GM18505 (cell line): ENCODE data around the gene OLFM1.

Source experiments
- ATAC-seq: cut with Tn5 transposase; IDR thresholded peaks from one replicate; pipeline ENCODE4 v1.9.1; 2021; ENCODE audit not compliant: unreplicated experiment
- POLR2A ChIP-seq: IDR thresholded peaks from 4 replicates; pipeline ENCODE4 v1.6.1; 2011; ENCODE audit warnings: borderline replicate concordance; ENCODE audit not compliant: insufficient read depth, insufficient read length; ENCODE audit errors: extremely low read depth

OLFM1 gene

GRCh38 chr9:135083831-135084230 lies 3.6 kb upstream of the OLFM1 start:
- no peak for ATAC-seq
- TF ChIP-seq POLR2A: no peak

- TF ChIP-seq POLR2A: no peak
- no peak for ATAC-seq
Measured at GRCh38 chr9:135084262-135084661, 3.2 kb upstream of the OLFM1 start.

- ATAC-seq: no peak
- no peak for TF ChIP-seq POLR2A
Measured at GRCh38 chr9:135084881-135085760, 2.3 kb upstream of the OLFM1 start.

- TF ChIP-seq POLR2A: no peak
- ATAC-seq: no peak
Measured at GRCh38 chr9:135085830-135086546, 1.5 kb upstream of the OLFM1 start.

DNA sequence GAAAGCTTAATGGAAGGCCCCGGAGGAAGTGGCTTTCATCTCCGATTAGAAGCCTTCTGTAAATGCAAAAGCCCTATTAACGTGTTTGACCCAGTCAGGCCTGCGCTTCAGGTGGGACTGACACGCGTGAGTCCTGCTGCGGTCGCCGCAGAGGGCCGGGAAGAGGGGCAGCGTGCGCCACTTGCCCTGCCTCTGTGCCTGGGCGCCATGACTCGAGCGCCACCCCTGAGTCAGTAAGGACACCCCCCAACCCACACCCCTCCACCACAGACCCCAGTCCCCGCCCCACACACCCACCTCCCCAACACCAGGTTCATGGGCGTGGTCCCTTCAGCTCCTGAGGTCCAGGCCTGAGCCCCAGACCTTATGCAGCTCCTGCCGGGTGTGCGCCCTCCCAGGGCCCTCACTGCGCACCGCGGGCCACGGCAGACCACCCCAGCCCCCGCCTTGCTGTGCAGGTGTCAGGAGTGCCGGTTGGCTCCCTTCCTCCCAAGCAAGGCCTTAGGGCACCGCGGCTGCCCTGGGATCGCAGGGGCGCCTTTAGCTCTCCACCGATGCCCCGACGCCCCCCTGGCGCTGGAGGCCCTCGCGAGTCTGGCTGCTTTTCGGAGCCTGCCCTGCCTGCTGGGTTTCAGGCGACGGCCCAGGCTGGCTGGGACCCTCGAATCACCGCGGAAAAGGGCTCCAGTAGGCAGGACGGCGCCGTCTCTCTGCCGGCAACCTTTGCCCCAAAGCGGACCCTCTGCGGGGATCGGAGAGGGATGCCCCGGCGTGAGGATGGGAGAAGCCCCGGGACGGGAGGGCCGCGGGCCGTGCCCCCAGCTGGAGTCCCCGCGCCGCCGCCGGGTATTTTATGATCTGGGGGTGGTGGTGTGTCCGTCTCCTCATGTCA lies 625 bp upstream of the OLFM1 start:
- ATAC-seq: no peak

GRCh38 chr9:135087899-135088347 lies 455 bp downstream of the OLFM1 start:
- ATAC-seq: no peak
- TF ChIP-seq POLR2A: no peak

More for the DNA sequence above, 625 bp upstream of the OLFM1 start:
- TF ChIP-seq POLR2A: no peak

DNA sequence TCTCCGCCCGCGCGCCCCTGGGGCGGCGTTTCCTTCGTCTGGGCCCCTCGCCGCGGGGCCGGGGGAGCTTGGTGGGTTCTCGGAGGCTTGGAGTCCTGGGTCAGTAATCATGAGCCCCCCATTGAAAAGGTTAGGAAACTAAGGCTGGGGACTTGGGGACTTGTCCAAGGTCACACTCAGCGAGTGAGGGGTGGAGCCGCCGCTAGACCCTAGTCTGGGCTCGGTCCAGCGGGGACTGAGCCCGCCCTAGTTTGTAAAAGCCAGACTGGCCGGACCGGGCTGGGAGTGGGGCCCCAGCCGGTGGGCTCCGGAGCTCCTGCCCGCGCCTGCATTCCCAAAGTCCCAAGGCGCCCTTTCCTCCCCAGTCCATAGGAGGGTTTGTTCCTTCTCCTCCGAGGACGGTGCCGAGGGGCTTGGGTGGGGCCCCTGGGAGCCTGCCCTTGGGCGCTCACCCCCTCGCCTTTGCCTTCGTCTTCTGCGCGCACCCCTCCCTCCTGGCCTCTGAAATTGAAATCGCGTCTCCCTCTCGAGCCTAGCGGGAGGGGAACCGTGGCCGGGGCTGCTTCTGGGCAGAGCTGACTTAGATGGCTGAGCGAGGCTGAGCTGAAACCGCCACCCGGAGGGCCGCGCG lies 995 bp downstream of the OLFM1 start:
- no peak for TF ChIP-seq POLR2A
- no peak for ATAC-seq

DNA sequence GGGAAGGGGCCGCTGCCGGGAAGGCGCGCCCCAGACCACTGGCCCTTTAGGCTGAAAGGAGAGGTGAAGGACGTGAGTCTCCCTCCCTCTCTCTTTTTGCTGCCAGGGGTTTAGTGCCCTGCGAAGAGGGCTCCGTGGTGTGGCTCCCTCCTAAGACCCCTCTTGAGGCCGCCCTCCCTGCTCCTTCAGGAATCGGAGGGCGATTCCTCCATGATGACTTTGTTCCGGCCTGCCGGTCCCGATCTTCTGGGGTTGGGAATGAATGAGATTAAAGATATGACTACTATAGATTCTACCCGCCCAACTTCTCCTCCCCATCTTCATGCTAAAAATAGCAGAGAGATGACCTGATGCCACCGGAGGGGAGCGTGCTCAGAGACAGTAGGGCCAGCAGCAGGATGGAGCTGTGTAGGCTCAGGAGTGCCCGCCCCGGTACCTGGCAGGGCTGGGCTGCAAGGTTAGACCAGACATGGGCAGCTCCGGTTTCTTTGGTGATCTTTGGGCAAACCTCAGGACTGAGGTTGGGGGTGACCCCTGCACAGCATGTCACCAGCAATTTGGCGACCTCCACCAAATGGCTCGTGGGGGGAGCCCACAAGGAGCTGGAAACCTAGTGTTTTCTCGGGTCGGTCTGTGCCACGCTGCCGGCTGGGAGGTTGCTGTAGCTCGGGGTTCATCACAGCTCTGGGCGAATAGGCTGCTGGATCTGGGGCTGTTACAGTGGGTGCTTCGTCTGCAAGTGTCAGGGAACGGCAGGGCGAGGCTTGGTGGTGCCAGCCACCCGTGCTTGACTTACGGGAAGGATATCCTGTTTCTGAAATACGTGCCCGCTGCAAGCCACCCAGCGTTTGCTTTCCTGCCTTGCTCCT lies 1.7 kb downstream of the OLFM1 start:
- no peak for ATAC-seq
- TF ChIP-seq POLR2A: no peak

- ATAC-seq: no peak
- TF ChIP-seq POLR2A: no peak
Measured at GRCh38 chr9:135090081-135090480, 2.6 kb downstream of the OLFM1 start.

DNA sequence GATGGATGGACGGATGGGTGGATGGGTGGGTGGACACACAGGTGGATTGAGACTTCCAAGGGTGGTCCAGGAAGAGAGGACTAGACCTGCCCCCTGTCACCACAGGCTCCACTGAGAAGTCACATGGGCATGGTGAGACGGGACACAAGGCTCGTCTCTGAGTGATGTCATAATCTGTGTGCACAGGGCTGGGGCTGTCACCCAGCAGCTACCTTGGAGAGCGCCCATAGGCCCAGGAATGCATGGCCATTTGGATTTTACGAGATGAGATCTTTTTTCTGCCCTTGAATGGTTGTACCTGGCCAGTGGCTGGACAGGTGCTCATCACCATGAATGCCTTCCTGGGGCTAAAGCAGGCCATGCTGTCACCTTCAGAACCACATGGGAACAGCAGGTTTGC lies 3.1 kb downstream of the OLFM1 start:
- no peak for ATAC-seq
- no peak for TF ChIP-seq POLR2A

DNA sequence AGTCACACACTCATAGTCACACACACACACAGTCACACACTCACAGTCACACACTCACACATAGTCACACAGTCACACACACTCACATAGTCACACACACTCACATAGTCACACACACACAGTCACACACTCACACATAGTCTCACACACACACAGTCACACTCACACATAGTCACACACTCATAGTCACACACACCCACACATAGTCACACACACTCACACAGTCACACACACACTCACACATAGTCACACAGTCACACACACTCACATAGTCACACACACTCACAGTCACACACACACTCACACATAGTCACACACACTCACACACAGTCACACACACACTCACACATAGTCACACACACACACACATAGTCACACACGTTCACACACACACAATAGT lies 4.1 kb downstream of the OLFM1 start:
- no peak for ATAC-seq
- no peak for TF ChIP-seq POLR2A

DNA sequence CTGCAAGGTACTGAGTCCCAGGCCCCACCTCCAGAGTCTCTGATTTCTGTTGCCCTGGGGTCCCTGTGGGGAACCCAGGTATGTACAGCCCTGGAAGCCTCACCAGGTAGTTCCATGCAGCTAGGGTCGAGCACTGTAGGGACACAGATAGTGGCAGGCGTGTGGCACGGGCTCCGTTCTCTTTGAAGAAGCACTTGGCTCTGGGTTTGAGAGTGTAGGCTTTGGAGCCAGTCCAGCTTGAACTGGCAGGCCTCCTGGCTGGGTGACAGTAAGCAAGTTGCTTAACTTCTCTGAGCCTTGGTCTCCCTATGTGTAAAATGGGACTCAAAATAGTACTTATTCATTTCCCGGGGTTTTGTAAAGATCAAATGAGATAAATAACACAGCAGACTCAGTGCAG lies 5.6 kb downstream of the OLFM1 start:
- no peak for TF ChIP-seq POLR2A
- no peak for ATAC-seq
